Measurements from ENCODE around the gene TFB1M.

- TF ChIP-seq POLR2AphosphoS5 (IDR thresholded peaks at IDR 0.05), result no peak
- TF ChIP-seq CTCF (IDR thresholded peaks at IDR 0.05), result no peak
Measured at GRCh38 chr6:155325700-155326516, 11.6 kb upstream of the TFB1M start.
